ENCODE measurements around the gene TAB2.
"Not testable (repeated sequence)": the region's sequence is repeated elsewhere in the genome, so short reads cannot be mapped to it uniquely, and the experiment has no call there.

Gene TAB2

GRCh38 chr6:149458196-149458595 lies 140.7 kb downstream of the TAB2 start:
- DNase-seq: no peak

- no peak for DNase-seq
Measured at GRCh38 chr6:149458806-149459205, 141.3 kb downstream of the TAB2 start.

GRCh38 chr6:149459761-149460160 lies 142.2 kb downstream of the TAB2 start:
- no peak for DNase-seq

GRCh38 chr6:149460249-149460648 lies 142.7 kb downstream of the TAB2 start:
- DNase-seq: not testable (repeated sequence)

Data from anterior cingulate cortex (tissue), 58 donors.